Stimulated activated CD8-positive, alpha-beta memory T cell treated with anti-CD3 and anti-CD28 coated beads, Interleukin-2, amount 100 ng/mL, for 48 hours (primary cell): ENCODE data around the gene MCRIP1.
A peak's percentile ranks its signal among the peaks of the same experiment; 100 is the strongest.
"Not testable (repeated sequence)": the region's sequence is repeated elsewhere in the genome, so short reads cannot be mapped to it uniquely, and the experiment has no call there.

Source experiments
- DNase-seq, 2 donors: peaks; one replicate each; pipeline ENCODE4 v3.0.0-alpha.2; 2020; ENCODE audit warnings: low read depth in 2 of 2

MCRIP1 gene

GRCh38 chr17:81840826-81841778, 8.0 kb upstream of the MCRIP1 start:
- DNase-seq: no peak

GRCh38 chr17:81840059-81840458, 7.0 kb upstream of the MCRIP1 start:
- not testable (repeated sequence) for DNase-seq

- no peak for DNase-seq
Observed at GRCh38 chr17:81839301-81839700, 6.2 kb upstream of the MCRIP1 start.

- DNase-seq: no peak
Observed at GRCh38 chr17:81838753-81839255, 5.7 kb upstream of the MCRIP1 start.

GRCh38 chr17:81837641-81838040, 4.5 kb upstream of the MCRIP1 start:
- DNase-seq: no peak

GRCh38 chr17:81834831-81835267, 1.8 kb upstream of the MCRIP1 start, which contains the start of gene PPP1R27:
TSS of gene PPP1R27 (minus strand) at chr17:81835050. CDS start at chr17:81834953, 97 bp downstream.
- no peak for DNase-seq

- no peak for DNase-seq
Observed at GRCh38 chr17:81833921-81834830, 1.1 kb upstream of the MCRIP1 start.

GRCh38 chr17:81832608-81833159, 407 bp downstream of the MCRIP1 start:
- peak; percentile 25 to 36 for DNase-seq

GRCh38 chr17:81831957-81832607, 1.0 kb downstream of the MCRIP1 start:
- DNase-seq: peak; percentile 15 to 26

- no peak for DNase-seq
Observed at GRCh38 chr17:81831563-81831956, 1.5 kb downstream of the MCRIP1 start.

GRCh38 chr17:81829858-81830257, 3.2 kb downstream of the MCRIP1 start:
- DNase-seq: no peak

- no peak for DNase-seq
Observed at GRCh38 chr17:81828656-81829055, 4.4 kb downstream of the MCRIP1 start.

GRCh38 chr17:81825841-81826466, 7.1 kb downstream of the MCRIP1 start:
- DNase-seq: no peak

GRCh38 chr17:81824595-81824994, 8.5 kb downstream of the MCRIP1 start:
- no peak for DNase-seq

- DNase-seq: no peak
Observed at GRCh38 chr17:81823820-81824550, 9.1 kb downstream of the MCRIP1 start.

GRCh38 chr17:81822996-81823819, 9.9 kb downstream of the MCRIP1 start:
- no peak for DNase-seq

- DNase-seq: no peak
Observed at GRCh38 chr17:81822312-81822637, 10.8 kb downstream of the MCRIP1 start.

GRCh38 chr17:81821603-81822311, 11.3 kb downstream of the MCRIP1 start:
- DNase-seq: peak; percentile 17 to 23

- DNase-seq: no peak
Observed at GRCh38 chr17:81821147-81821546, 11.9 kb downstream of the MCRIP1 start.
